Epithelial cell of prostate (primary cell): ENCODE results near the gene NOPCHAP1.
"Not testable (repeated sequence)": the region's sequence is repeated elsewhere in the genome, so short reads cannot be mapped to it uniquely, and the experiment has no call there.

Experiments
- DNase-seq: peaks from one replicate; pipeline ENCODE4 v3.0.0-alpha.2; 2011; ENCODE audit warnings: low read depth, low spot score
- H3K27ac ChIP-seq: fragments of 450-650 bp; 2 replicates; pipeline ENCODE4 v1.5.1; 2017; ENCODE audit warnings: mild to moderate bottlenecking

Gene NOPCHAP1, protein sequence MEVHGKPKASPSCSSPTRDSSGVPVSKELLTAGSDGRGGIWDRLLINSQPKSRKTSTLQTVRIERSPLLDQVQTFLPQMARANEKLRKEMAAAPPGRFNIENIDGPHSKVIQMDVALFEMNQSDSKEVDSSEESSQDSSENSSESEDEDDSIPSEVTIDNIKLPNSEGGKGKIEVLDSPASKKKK

DNA sequence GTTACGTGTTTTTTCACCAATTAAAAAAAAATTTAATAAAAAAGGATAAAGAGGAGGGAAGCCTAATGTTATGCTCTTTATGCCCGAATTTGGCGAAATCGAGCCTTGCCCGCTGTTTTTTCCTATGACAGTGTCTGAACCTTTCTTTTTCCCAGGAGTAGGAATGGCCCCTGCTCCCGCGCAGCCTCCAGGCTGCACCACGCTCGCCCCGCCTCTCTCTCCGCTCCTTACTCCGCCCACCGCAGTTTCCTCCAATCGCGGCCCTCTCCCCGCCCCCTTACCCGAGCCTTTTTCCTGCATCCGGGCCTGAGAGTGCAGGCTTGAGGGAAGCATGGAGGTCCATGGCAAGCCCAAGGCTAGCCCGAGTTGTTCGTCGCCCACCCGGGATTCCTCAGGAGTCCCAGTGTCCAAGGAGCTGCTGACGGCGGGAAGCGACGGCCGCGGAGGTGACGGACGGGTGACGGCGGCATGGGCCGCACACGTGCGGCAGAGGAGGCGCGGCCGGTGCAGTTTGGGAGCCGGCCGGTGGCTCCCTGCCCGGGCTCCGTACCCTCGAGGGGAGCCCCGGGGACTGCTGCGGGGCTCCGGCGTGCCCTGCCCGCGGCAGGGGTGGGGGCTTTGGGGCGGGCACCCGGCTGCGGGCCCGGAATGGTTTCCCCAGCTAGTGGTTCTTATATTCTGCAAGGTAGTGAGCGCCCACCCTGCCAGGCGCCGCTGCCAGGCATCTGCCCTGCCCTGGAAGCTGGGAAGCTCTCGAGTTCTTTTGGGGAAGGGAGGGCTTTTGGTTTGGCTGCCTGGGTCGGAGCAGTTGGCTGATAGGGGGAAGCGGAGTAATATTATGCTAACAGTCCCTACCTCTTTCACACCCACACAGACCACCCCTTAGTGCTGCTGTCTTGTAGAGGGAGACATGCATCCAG lies at the start of gene NOPCHAP1:
TSS of gene NOPCHAP1 (plus strand) at position 295 of the 920 bp plus-strand sequence. CDS start at position 332, 37 bp downstream.
- no peak for DNase-seq
- peak within 1 kb of the TSS; percentile 26 for H3K27ac ChIP-seq

DNA sequence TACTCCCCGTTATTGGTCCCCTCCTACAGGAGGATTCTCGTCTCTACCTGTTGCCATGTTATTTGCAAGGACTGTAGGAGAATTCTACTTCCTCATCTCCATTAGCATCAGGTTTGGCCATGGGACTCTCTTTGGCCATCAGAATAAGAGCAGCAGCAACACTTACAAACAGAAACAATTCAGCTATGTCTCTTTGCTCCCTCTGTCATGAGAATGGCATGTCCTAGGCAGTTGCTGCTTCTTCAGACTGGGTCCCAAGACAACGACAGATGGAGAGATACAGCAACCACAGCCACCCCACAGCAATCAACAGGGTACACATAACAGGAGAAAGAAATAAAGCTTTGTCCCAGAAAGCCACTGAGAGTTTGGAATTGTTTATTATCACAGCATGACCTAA lies 47.7 kb upstream of the NOPCHAP1 start:
- DNase-seq, result no peak
- H3K27ac ChIP-seq, result no peak overlapping the region

DNA sequence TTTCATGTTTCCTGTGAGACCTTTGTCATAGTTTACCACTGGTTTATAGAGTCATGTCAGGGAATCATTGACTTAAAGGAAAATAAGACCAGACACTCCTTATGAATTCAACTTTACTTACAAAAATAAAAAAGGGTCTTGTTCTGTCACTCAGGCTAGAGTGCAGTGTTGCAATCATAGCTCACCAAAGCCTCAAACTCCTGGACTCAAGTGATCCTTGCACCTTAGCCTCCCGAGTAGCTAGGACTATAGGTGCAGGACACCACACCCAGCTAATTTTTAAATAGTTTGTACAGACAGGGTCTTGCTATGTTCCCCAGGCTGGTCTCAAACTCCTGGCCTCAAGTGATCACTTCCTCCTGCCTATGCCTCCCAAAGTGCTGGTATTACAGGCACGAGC lies 47.0 kb upstream of the NOPCHAP1 start:
- H3K27ac ChIP-seq, result no peak overlapping the region
- no peak for DNase-seq

DNA sequence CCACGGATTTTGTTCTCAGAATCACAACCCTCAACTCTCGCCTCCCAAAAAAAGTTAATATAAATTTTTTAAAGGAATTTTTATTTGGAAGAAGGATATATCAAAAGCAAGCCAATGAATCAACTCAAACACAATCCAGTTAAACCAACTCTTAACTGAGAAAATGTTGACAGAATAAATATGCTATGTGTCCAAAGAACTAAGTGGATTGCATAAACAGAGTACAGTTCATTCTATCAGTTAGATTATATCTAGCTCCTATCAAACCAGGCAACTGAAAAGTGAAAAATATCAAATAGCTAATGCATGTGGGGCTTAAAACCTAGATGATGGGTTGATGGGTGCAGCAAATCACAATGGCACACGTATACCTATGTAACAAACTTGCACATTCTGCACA lies 44.7 kb upstream of the NOPCHAP1 start:
- no peak for DNase-seq
- H3K27ac ChIP-seq, result no peak overlapping the region

DNA sequence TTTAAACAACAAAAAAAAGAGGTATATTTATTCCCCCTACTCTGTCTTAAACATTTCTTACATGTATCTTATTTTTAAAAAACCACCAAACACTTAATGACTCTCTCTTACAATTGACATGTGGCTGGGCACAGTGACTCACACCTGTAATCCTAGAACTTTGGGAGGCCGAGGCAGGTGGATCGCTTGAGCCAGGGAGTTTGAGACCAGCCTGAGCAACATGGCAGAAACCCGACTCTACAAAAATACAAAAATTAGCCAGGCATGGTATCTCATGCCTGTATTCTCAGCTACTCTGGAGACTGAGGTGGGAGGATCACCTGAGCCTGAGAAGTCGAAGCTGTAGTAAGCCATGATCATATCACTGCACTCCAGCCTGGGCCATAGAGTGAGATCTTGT lies 44.0 kb upstream of the NOPCHAP1 start:
- no peak for DNase-seq

DNA sequence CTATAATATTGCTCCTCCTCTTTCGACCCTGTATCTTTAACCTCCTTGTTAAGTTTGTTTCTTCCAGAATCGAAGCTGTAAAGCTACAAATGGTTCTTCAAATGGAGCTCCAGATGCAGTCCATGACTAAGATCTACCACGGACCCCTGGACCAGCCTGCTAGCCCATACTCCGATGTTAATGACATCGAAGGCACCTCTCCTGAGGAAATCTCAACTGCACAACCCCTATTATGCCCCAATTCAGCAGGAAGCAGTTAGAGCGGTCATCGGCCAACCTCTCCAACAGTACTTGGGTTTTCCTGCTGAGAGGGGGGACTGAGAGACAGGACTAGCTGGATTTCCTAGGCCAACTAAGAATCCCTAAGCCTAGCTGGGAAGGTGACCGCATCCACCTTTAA lies 42.7 kb upstream of the NOPCHAP1 start:
- H3K27ac ChIP-seq, DNase-seq: not testable (repeated sequence)

More for the DNA sequence above, 44.0 kb upstream of the NOPCHAP1 start:
- no peak overlapping the region for H3K27ac ChIP-seq

DNA sequence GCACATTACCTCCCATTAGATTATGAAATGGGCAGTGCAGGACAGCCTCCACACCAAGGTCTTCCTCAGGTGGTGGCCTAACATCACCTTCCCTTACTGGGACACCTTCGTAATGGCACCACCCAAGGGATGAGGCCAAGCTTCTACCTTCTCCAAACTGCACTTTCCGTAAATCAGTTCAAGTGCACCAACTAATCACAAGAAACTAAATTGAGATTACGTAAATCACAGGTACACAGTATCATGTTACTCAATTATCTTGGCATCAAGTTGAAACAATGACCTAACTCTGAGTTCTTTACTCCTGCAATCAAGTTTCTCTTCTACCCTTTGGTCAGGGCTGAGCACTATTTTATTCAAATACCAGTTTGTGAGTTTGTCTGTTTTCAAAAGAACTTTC lies 41.9 kb upstream of the NOPCHAP1 start:
- H3K27ac ChIP-seq, result no peak overlapping the region
- DNase-seq, result no peak

DNA sequence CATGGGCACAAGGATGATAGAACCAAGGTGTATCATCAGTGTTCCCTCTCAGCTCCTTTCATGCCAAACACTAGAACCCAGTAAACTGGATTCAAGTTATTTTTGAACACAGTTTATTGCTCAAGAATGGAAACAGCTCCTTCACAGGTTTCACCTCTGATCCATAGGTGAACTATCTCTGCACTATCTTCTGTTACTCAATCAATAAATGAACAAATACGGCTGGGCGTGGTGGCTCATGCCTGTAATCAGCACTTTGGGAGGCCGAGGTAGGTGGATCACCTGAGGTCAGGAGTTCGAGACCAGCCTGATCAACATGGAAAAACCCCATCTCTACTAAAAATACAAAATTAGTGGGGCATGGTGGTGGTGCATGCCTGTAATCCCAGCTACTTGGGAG lies 37.4 kb upstream of the NOPCHAP1 start:
- H3K27ac ChIP-seq, DNase-seq: not testable (repeated sequence)

DNA sequence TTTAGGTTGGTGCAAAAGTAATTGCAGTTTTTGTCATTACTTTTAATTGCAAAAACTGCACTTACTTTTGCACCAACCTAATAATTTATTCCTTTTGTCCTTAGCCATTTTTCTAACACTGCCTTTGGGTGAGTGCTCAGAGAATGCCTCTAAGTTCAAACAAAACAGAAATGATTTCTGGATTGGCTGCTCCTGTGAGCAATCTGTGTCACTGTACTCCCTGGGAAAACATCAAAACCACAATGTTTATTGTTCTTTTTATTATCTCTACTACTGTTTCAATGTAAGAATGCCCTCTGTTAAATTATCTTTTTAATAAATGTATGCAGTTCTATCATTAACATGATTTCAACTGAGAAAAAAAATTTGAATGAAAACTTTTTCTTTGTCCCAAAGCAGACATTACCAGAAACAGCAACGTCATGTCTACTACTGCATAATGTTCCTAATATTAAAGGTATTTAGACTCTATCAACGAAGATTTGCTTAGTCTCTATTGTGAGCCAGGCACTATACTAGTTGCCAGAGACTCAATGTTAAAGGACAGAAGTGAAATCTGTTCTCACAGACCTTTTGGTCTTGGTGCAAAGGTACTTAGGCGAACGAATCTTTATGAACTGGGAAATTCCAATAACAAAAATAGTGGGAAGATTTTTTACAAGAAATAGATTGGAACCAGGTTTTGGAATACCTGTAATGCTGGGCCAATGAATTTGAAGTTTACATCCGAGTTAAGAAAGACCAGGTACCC lies 34.2 kb upstream of the NOPCHAP1 start:
- no peak for DNase-seq
- no peak overlapping the region for H3K27ac ChIP-seq

DNA sequence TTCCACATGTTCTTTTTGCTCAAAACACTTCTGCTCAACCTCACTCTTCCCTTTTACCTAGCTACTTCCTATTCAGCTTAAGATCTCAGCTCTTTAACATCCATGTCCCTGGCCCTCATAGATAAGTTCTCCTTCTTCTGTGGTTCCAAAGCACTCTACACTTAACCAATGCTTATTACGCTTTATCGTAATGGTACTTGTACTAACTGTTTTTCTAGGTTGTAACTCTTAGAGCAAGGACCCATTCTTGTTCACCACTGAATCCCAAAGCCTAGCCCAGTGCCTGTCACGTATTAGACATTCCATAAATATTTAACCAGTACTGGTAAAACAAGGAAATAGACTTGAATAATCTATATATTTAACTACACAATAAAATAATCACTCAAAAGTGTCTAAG lies 33.3 kb upstream of the NOPCHAP1 start:
- H3K27ac ChIP-seq, result no peak overlapping the region
- DNase-seq, result no peak

DNA sequence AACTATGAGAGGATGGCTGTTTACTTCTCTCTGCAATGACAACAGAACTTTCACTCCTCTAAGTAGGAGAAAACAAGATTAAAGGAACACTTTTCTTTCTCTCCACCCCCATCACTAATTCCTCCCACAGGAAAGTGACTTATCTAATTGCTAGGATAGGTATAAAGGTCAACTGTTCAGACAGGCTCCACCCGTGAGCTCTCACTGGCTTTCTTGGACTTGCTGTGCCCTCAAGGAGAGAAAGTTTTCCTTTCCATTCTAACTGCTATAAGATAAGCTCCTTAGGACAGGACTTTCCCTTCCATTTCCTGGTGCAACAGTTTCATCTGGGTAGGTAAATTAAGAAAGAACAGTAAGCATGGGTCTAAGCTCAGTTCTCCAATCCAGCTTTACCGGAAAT lies 32.8 kb upstream of the NOPCHAP1 start:
- DNase-seq, result no peak
- H3K27ac ChIP-seq, result no peak overlapping the region

DNA sequence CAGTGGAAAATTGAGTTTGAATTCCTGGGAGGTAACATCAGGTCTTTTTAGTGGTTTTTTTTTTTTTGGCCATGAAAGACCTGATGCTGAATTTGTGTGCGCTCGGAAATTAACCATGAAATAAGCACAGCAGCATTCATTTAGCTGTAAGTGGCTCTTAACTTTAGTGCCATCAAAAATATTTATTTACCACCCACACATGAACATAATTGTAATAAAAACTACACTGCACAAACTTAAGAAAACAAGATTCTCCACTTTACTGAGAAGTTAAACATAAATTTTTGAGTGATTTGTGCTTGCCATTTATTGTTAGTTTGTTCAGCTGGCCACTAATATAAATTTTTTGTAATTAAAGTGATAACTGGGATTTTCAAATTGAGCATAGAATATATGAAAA lies 30.4 kb upstream of the NOPCHAP1 start:
- H3K27ac ChIP-seq, result no peak overlapping the region
- no peak for DNase-seq

DNA sequence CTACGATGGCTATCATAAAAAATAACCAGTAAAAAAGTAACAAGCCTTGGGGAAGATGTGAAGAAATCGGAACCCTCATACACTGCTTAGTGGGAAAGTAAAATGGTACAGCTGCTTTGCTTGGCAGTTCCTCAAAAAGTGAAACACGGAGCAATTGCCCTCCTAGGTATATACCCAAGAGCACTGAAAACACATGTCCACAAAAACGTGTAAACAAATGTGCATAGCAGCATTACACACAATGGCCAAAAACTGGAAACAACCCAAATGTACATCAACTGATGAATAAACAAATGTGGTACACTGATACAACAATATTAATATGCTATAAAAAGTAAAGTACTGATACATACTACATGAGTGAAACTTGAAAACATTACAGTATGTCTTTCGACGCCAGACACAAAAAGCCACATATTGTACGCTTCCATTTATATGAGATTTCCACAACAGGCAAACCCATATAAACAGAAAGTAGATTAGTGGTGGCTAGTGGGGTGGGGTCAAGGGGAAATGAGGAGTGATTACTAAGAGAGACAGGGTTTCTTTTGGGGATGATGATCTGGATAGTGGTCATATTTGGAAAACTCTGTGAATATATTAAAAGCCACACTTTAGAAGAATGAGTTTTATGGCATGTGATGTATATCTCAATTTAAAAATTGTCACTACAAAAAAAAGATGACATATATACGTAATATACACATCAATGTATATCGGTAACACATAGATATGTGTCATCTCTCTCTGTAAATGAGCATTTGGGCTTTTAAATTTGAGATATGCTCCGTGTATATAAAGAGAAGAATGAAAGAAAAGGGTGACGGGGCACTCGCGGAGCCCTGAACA lies 29.0 kb upstream of the NOPCHAP1 start:
- DNase-seq, result no peak
- no peak overlapping the region for H3K27ac ChIP-seq

DNA sequence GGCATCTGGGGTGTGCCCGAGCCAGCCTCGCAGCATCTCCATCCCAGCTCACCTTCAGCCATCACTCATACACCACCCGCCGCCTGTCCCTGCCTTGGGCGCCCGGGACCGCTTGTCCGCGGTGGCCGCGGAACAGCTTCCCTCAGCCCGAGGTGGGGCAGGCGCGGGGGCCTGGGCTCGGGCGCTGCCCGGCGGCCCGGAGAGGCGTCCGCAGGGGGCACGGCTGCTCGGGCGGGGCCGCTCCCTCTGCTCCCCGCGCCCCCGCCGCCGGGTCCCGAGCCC lies 28.5 kb upstream of the NOPCHAP1 start:
- no peak overlapping the region for H3K27ac ChIP-seq
- no peak for DNase-seq

DNA sequence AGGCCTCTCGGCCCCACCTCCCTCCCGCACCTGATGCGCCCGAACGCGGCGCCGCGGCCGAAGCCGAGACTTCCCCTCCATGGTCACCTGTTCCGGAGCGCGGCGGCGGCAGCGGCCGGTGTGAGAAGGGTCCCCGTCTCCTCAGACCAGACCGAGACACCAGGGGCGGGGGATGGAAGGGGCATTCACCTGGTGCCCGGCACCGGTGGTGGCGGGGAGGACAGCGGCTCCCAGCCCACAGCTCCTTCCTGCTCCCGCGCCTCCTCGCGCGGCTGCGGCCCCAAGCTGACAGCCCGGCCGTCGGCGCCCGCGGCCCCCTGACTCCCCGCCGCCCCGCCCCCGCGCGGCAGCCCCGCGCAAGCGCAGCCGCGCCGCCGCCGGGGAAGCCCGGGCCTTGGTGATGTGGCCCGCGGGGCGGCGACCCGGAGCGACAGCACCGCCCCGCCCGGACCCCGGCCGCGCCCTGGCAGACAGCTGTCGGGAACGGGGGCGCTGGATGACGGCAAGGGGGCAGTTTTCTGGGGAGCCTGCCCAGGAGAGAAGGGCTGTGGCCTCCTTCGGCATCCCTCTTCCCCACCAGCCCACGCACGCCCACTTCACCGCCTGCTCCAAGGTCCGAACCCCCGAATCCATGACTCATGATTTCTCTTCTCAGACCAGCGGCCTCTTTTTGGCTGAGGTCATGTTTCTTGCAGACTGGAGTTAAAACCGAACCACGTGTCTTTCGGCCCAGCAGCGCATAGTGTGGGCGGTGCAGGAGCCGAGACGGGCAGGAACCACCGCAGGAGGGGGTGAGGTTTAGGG lies 27.9 kb upstream of the NOPCHAP1 start, which contains the start of gene SLC41A2:
TSS of gene SLC41A2 (minus strand) at position 290 of the 804 bp plus-strand sequence. CDS start 29,763 bp downstream, outside the sequence.
- DNase-seq, result peak; percentile 27
- H3K27ac ChIP-seq, result peak within 1 kb of the TSS; percentile 40

DNA sequence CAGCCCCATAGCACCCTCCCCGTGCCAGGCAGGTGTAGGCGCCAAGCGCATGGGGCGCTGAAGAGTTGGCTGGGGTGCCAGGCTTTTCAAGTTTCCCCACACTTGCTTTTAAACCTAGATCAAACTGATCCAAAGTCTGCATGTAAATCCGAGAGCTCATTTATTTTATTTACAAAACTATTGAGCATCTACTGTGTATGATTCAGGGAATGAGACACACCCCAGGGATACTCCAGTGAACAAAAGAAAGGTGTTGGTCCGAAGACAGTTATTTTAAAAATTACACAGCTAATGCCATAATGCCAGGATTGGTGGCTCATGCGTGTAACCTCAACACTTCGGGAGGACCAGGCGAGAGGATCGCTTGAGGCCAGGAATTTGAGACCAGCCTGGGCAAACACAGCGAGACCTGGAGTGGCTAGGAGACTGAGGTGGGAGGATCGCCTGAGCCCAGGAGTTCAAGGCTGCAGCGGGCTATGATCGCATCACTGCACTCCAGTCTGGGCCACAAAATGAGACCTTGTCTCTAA lies 27.2 kb upstream of the NOPCHAP1 start:
- H3K27ac ChIP-seq, result peak overlapping the region; percentile 40
- DNase-seq, result no peak

DNA sequence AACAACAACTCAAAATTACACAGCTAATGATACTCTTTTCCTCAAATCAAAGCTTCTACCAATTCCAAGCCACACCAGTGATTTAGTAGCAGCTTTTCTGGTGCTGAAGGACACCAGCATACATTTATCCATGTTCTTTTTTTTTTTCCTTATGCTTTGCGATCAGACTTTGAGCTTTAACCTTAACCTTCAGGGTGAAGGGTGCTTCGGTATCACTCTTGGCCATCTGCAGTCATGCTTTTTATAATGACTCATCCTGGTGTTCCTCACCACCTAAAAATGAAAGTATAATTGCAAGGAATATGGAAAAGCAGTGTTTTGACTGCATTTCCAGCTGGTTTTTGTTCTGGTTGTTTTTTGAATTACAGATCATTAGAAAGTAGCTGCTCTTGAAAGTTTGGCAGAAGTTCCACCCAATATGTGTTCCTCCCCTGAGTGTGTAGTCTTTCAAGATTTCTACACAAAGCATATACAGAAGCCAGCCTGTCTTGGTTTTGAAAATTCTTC lies 26.7 kb upstream of the NOPCHAP1 start:
- no peak for DNase-seq
- H3K27ac ChIP-seq, result no peak overlapping the region

DNA sequence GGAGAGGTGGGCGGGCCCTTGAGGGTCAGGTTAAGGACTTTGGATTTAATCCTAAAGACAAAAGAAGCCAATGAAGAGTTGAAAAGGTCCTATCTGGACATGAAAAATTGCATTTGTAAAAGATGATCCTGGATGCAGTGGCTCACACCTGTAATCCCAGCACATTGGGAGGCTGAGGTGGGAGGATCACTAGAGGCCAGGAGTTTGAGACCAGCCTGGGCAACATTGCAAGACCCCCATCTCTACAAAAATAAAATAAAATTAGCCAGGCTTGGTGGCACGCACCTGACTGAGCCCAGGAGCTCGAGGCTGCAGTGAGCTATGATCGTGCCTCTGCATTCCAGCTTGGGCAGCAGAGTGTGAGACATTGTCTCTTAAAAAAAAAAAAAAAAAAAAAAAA lies 25.7 kb upstream of the NOPCHAP1 start:
- H3K27ac ChIP-seq, result no peak overlapping the region
- no peak for DNase-seq

DNA sequence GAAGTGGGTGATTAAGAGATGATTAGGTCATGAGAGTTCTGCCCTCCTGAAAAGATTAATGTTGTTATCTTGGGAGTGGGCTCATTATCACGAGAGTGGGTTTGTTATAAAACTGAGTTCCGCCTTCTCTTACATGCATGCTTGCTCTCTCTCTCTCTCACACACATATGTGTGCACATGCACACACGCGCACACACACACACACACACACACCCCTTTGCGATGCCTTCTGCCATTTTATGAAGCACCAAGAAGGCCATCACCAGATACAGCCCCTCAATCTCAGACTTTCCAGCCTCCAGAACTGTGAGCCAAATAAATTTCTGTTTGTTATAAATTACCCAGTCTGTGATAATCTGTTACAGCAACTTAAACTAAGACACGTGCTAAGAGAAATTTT lies 22.4 kb upstream of the NOPCHAP1 start:
- H3K27ac ChIP-seq, result no peak overlapping the region
- DNase-seq, result no peak
